Adrenal gland (tissue), 12 donors: ENCODE measurements around the gene ZNF738. TPM values are rescaled to one million over a fixed set of nuclear protein-coding genes. Genes with fewer than 3 reads are reported as not detected.

ENCODE experiments used
- DNase-seq, 7 donors: peaks; one replicate each; pipeline ENCODE4 v3.0.0-alpha.2; 2019 to 2020
- H3K27ac ChIP-seq, 5 donors: fragments of 200-600 bp; sonication (generic) in 4 of 5; 1 replicate in 3 of 5; 2 replicates in 2 of 5; pipeline versions ENCODE4 v1.5.1 to v1.8.0; 2016 to 2020; ENCODE audit warnings: mild to moderate bottlenecking in 1 of 5
- H3K27me3 ChIP-seq: fragments of 200-600 bp; 2 replicates; pipeline ENCODE4 v1.8.0; 2021
- H3K36me3 ChIP-seq, 2 donors: fragments of 200-600 bp; replicated peaks in 1 of 2; 1 replicate in 1 of 2; 2 replicates in 1 of 2; pipeline versions ENCODE4 v1.5.1 to v1.8.0; 2018 to 2022
- H3K4me1 ChIP-seq, 2 donors: fragments of 200-600 bp; replicated peaks in 1 of 2; 1 replicate in 1 of 2; 2 replicates in 1 of 2; pipeline versions ENCODE4 v1.5.1 to v1.8.0; 2018 to 2021
- H3K4me3 ChIP-seq, 4 donors: fragments of 200-600 bp; sonication (generic) in 3 of 4; one replicate each; pipeline ENCODE4 v1.5.1; 2016 to 2018
- H3K9me3 ChIP-seq, 3 donors: fragments of 200-600 bp; sonication (generic) in 1 of 3; replicated peaks in 1 of 3; 1 replicate in 2 of 3; 2 replicates in 1 of 3; pipeline versions ENCODE4 v1.5.1 to v1.8.0; 2016 to 2021
- POLR2A ChIP-seq, 2 donors: fragments of 450-650 bp; IDR thresholded peaks; one replicate each; pipeline ENCODE4 v1.6.1; 2017; ENCODE audit warnings: antibody characterized with exemption in 2 of 2, mild to moderate bottlenecking in 2 of 2, moderate library complexity in 1 of 2
- WGBS, 4 donors: extraction: QIAGEN DNeasy Blood & Tissue Kit in 2 of 4; methylation state at CpG; one replicate each; pipeline versions ENCODE4 v1.1.5 to v1.1.7; 2013 to 2017; 5-methylcytosine and 5-hydroxymethylcytosine counted together
- intact Hi-C, 2 donors: fragments of 100-400 bp; cut with DNase I; formaldehyde crosslinking; loops; one replicate each; pipeline versions ENCODE4 v1.14.1 to v1.15.0; 2022 to 2023
- polyA plus RNA-seq, 3 donors: library from polyadenylated mRNA; stranded (reverse); fragments of 200-250 nt in 2 of 3; fragments of 350-450 nt in 1 of 3; fragmentation: Illumina TruSeq in 1 of 3; extraction: RNeasy Lipid Tissue Mini Kit (QIAGEN cat#74804) in 1 of 3; gene quantifications; one replicate each; pipeline ENCODE4 v1.2.3, GENCODE V29; 2013 to 2014
- total RNA-seq, 9 donors: library from RNA; depleted of rRNA in 4 of 9; stranded (reverse); fragments of >200 nt in 4 of 9; fragments of 120-200 nt in 1 of 9; fragmentation: NEBNext Ultra II Directional in 1 of 9; extraction: Animal tissue kit (Norgen Biotek cat#: 25700) in 1 of 9; gene quantifications; one replicate each; pipeline versions ENCODE4 v1.1.0 to v1.2.4, GENCODE V29; 2013 to 2023
- TF ChIP-seq, protein P1 (sequence below), 6 experiments: fragments of 450-650 bp in 4 of 6; fragments of 200-600 bp in 2 of 6; sonication (generic) in 1 of 6; IDR thresholded peaks; 1 replicate in 5 of 6; 2 replicates in 1 of 6; pipeline versions ENCODE4 v1.5.1 to v1.8.0; 2016 to 2021; ENCODE audit warnings: antibody characterized with exemption in 6 of 6, mild to moderate bottlenecking in 2 of 6, moderate library complexity in 1 of 6
- donor health status: healthy with polysubstance abuse.
- donor health status: Bipolar disorder and iron deficiency.
- donor health status: DM: yes; HTN: yes; CAD: no.
- donor health status: DM: no; HTN: no; CAD: no.
- donor health status: DM: no; HTN: no; CAD: no.
- donor health status: DM: yes; HTN: yes; CAD: no.

Gene ZNF738
- total and polyA plus RNA-seq, 12 donors, result 2.8 to 24.0 (median 4.8) TPM

DNA sequence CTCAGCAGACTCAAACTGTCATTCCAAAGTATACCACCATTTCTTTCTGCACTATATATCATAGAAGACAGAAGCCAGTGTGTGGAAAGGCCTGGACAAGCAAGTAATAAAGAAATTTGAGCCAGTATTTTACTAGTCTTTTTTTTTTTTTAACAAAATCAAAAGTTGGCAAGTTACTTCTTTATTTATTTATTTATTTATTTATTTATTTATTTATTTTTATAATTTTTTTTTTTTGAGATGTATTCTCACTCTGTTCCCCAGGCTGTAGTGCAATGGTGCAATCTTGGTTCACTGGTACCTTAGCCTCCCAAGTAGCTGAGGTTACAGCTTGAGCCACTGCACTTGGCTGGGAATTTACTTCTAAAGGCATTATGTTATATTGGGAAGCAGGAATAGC is 63.4 kb downstream of the ZNF738 start:
- TF ChIP-seq, protein P1, sequence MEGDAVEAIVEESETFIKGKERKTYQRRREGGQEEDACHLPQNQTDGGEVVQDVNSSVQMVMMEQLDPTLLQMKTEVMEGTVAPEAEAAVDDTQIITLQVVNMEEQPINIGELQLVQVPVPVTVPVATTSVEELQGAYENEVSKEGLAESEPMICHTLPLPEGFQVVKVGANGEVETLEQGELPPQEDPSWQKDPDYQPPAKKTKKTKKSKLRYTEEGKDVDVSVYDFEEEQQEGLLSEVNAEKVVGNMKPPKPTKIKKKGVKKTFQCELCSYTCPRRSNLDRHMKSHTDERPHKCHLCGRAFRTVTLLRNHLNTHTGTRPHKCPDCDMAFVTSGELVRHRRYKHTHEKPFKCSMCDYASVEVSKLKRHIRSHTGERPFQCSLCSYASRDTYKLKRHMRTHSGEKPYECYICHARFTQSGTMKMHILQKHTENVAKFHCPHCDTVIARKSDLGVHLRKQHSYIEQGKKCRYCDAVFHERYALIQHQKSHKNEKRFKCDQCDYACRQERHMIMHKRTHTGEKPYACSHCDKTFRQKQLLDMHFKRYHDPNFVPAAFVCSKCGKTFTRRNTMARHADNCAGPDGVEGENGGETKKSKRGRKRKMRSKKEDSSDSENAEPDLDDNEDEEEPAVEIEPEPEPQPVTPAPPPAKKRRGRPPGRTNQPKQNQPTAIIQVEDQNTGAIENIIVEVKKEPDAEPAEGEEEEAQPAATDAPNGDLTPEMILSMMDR (IDR thresholded peaks at IDR 0.05), result no peak
- TF ChIP-seq POLR2A (IDR thresholded peaks at IDR 0.05), result no peak

DNA sequence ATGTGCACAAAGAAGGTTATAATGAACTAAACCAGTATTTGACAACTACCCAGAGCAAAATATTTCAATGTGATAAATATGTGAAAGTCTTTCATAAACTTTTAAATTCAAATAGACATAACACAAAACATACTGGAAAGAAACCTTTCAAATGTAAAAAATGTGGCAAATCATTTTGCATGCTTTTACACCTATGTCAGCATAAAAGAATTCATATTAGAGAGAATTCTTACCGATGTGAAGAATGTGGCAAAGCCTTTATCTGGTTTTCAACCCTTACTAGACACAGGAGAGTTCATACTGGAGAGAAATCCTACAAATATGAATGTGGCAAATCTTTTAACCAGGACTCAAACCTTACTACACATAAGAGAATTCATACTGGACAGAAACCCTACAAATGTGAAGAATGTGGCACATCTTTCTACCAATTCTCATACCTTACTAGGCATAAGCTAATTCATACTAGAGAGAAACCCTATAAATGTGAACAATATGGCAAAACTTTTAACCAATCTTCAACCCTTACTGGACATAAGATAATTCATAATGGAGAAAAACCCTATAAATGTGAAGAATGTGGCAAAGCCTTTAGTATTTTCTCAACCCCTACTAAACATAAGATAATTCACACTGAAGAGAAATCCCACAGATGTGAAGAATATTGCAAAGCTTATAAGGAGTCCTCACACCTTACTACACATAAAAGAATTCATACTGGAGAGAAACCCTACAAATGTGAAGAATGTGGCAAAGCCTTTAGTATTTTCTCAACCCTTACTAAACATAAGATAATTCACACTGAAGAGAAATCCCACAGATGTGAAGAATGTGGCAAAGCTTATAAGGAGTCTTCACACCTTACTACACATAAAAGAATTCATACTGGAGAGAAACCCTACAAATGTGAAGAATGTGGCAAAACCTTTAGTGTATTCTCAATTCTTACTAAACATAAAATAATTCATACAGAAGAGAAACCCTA is 64.5 kb downstream of the ZNF738 start:
- Histone ChIP-seq H3K36me3 (no peaks in the 10 kb centered on the region), H3K4me1 (no peaks in the 10 kb centered on the region), H3K4me3 (peak overlapping the region in 1 of 4 donors; percentile 10), H3K27me3 (no peaks in the 10 kb centered on the region), H3K9me3 (peaks cover 6 to 66% (median 24%) of the 10 kb centered on the region in 3 donors), H3K27ac (no peak overlapping the region)
- 96 to 100% (median 98%) methylated on average over 1 of the region's 1 CpG for WGBS, 4 donors
- DNase-seq, result no peak
- TF ChIP-seq POLR2A (IDR thresholded peaks at IDR 0.05), result no peak
- TF ChIP-seq, protein P1 (IDR thresholded peaks at IDR 0.05), result no peak
- intact Hi-C loops, result no loop called here

More for the DNA sequence above, 63.4 kb downstream of the ZNF738 start:
- peaks cover 6 to 66% (median 24%) of the 10 kb centered on the region in 3 donors for H3K9me3 ChIP-seq
- no peaks in the 10 kb centered on the region for H3K4me1 ChIP-seq
- H3K27ac ChIP-seq, result no peak overlapping the region
- no peaks in the 10 kb centered on the region for H3K36me3 ChIP-seq
- H3K27me3 ChIP-seq, result no peaks in the 10 kb centered on the region
- DNase-seq, result no peak
- no peak overlapping the region for H3K4me3 ChIP-seq
- intact Hi-C loops, result no loop called here

Other genes with a start within 250 kb of the ZNF738 start
- gene ZNF431, start 217.0 kb upstream of the ZNF738 start, total RNA-seq, result 10 to 100 TPM in 8 of 9 donors, 1 to 10 TPM in 1; 6.1 to 61.8 (median 24.3) TPM
- gene ZNF431, start 217.0 kb upstream of the ZNF738 start, polyA plus RNA-seq, result 10 to 100 TPM; 13.1 to 76.7 (median 35.0) TPM
- gene ZNF708, start 29.6 kb upstream of the ZNF738 start, total RNA-seq, result 10 to 100 TPM in 7 of 9 donors, 1 to 10 TPM in 2; 4.4 to 26.3 (median 11.2) TPM
- 10 to 100 TPM in 1 of 3 donors, 1 to 10 TPM in 2; 2.8 to 11.3 (median 5.8) TPM for gene ZNF708, start 29.6 kb upstream of the ZNF738 start, polyA plus RNA-seq
- 10 to 100 TPM; 10.3 to 69.8 (median 31.2) TPM for gene ZNF493, start 38.1 kb downstream of the ZNF738 start, total RNA-seq
- 10 to 100 TPM in 2 of 3 donors, 1 to 10 TPM in 1; 8.0 to 17.4 (median 16.3) TPM for gene ZNF493, start 38.1 kb downstream of the ZNF738 start, polyA plus RNA-seq
- 10 to 100 TPM; 15.9 to 50.3 (median 26.6) TPM for gene ZNF429, start 146.6 kb downstream of the ZNF738 start, total RNA-seq
- gene ZNF429, start 146.6 kb downstream of the ZNF738 start, polyA plus RNA-seq, result 10 to 100 TPM in 2 of 3 donors, 1 to 10 TPM in 1; 4.4 to 27.2 (median 13.4) TPM